OCI-LY3 (cell line): ENCODE measurements around the gene BTBD1.
A peak's percentile ranks its signal among the peaks of the same experiment; 100 is the strongest.

ENCODE experiments used
- CTCF ChIP-seq: fragments of 200-600, 300-600 bp; sonication (generic); IDR thresholded peaks from 2 replicates; pipeline ENCODE4 v1.5.1; 2014; ENCODE audit warnings: antibody characterized with exemption, low read length, low read depth
- EZH2phosphoT487 ChIP-seq: fragments of 200-600 bp; shearing (Covaris generic); IDR thresholded peaks from 2 replicates; pipeline ENCODE4 v1.6.1; 2018; ENCODE audit warnings: antibody characterized with exemption, mixed run types, low read depth

GRCh38 chr15:82999905-83000671 lies 67.0 kb downstream of the BTBD1 start:
- peak; percentile 87 for TF ChIP-seq CTCF
- no peak for TF ChIP-seq EZH2phosphoT487
